ENCODE measurements around the gene SYNPO2.
"Not testable (repeated sequence)": the region's sequence is repeated elsewhere in the genome, so short reads cannot be mapped to it uniquely, and the experiment has no call there.

The SYNPO2 gene

GRCh38 chr4:119028296-119028695 lies 139.6 kb downstream of the SYNPO2 start:
- DNase-seq (ENCODE audit: low spot score) (no peak), FAIRE-seq (no peak)

- DNase-seq (ENCODE audit: low spot score) (no peak), FAIRE-seq (no peak)
Observed at GRCh38 chr4:119029847-119030535, 141.3 kb downstream of the SYNPO2 start.

- FAIRE-seq (no peak), DNase-seq (ENCODE audit: low spot score) (no peak)
Observed at GRCh38 chr4:119030536-119030890, 141.9 kb downstream of the SYNPO2 start.

GRCh38 chr4:119031218-119031617 lies 142.6 kb downstream of the SYNPO2 start:
- FAIRE-seq (no peak), DNase-seq (ENCODE audit: low spot score) (no peak)

GRCh38 chr4:119032921-119033685 lies 144.4 kb downstream of the SYNPO2 start:
- no peak for FAIRE-seq

GRCh38 chr4:119034276-119035008 lies 145.8 kb downstream of the SYNPO2 start:
- DNase-seq (ENCODE audit: low spot score), result no peak
- no peak for FAIRE-seq

More at GRCh38 chr4:119032921-119033685, 144.4 kb downstream of the SYNPO2 start:
- DNase-seq (ENCODE audit: low spot score), result no peak

GRCh38 chr4:119035951-119036737 lies 147.5 kb downstream of the SYNPO2 start:
- DNase-seq (ENCODE audit: low spot score), result no peak
- FAIRE-seq, result no peak

- no peak for DNase-seq (ENCODE audit: low spot score)
- FAIRE-seq, result no peak
Observed at GRCh38 chr4:119037709-119038108, 149.1 kb downstream of the SYNPO2 start.

GRCh38 chr4:119038116-119038841 lies 149.6 kb downstream of the SYNPO2 start:
- DNase-seq (ENCODE audit: low spot score) (no peak), FAIRE-seq (no peak)

- no peak for DNase-seq (ENCODE audit: low spot score)
- FAIRE-seq, result no peak
Observed at GRCh38 chr4:119039160-119039559, 150.5 kb downstream of the SYNPO2 start.

- no peak for DNase-seq (ENCODE audit: low spot score)
- FAIRE-seq, result no peak
Observed at GRCh38 chr4:119039779-119040178, 151.1 kb downstream of the SYNPO2 start.

- FAIRE-seq (no peak), DNase-seq (ENCODE audit: low spot score) (no peak)
Observed at GRCh38 chr4:119040261-119040660, 151.6 kb downstream of the SYNPO2 start.

- FAIRE-seq (no peak), DNase-seq (ENCODE audit: low spot score) (no peak)
Observed at GRCh38 chr4:119040694-119041185, 152.1 kb downstream of the SYNPO2 start.

- FAIRE-seq, result no peak
- no peak for DNase-seq (ENCODE audit: low spot score)
Observed at GRCh38 chr4:119041396-119041795, 152.7 kb downstream of the SYNPO2 start.

- FAIRE-seq, result no peak
- peak; percentile 69 for DNase-seq (ENCODE audit: low spot score)
Observed at GRCh38 chr4:119041951-119042560, 153.4 kb downstream of the SYNPO2 start.

GRCh38 chr4:119046263-119046662 lies 157.6 kb downstream of the SYNPO2 start:
- FAIRE-seq, result no peak
- DNase-seq (ENCODE audit: low spot score), result no peak

GRCh38 chr4:119047059-119047458 lies 158.4 kb downstream of the SYNPO2 start:
- not testable (repeated sequence) for FAIRE-seq

GRCh38 chr4:119048446-119048845 lies 159.8 kb downstream of the SYNPO2 start:
- FAIRE-seq (no peak), DNase-seq (ENCODE audit: low spot score) (no peak)

More at GRCh38 chr4:119047059-119047458, 158.4 kb downstream of the SYNPO2 start:
- not testable (repeated sequence) for DNase-seq (ENCODE audit: low spot score)

GRCh38 chr4:119049342-119049741 lies 160.7 kb downstream of the SYNPO2 start:
- FAIRE-seq (no peak), DNase-seq (ENCODE audit: low spot score) (no peak)

- DNase-seq (ENCODE audit: low spot score) (no peak), FAIRE-seq (no peak)
Observed at GRCh38 chr4:119050527-119051090, 162.0 kb downstream of the SYNPO2 start.

Measured in urothelium cell line (cell line).